ENCODE measurements around the gene EFCAB6.

EFCAB6 gene

DNA sequence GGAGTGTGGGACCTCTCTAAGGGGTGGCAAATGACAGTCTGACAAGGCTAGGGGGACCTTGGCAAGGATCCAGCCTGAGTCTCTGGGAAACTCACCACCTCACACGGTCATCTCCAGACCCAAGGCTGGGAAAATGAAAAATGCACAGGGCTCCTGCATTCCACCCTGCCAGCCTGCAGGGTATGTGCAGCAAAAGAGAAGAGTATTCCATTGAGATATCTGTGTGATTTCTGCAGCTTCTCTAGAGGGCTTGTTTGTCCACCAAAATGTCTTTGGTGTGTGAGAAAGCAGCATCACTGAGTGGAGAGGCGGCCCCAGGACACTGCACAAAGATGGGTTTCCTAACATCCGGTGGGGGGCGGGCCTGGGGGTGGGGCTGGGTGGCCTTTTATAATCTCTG lies 177.8 kb downstream of the EFCAB6 start:
- H3K36me3 ChIP-seq (ENCODE audit: low read depth): no peaks in the 10 kb centered on the region
- ATAC-seq (ENCODE audit: low read depth) (no peak), DNase-seq (ENCODE audit: low spot score) (no peak)
- no peaks in the 10 kb centered on the region for H3K4me1 ChIP-seq (ENCODE audit: insufficient read depth, poor library complexity, severe bottlenecking)
- H3K27ac ChIP-seq (ENCODE audit: poor library complexity, severe bottlenecking): no peak overlapping the region
- TF ChIP-seq, protein P1, sequence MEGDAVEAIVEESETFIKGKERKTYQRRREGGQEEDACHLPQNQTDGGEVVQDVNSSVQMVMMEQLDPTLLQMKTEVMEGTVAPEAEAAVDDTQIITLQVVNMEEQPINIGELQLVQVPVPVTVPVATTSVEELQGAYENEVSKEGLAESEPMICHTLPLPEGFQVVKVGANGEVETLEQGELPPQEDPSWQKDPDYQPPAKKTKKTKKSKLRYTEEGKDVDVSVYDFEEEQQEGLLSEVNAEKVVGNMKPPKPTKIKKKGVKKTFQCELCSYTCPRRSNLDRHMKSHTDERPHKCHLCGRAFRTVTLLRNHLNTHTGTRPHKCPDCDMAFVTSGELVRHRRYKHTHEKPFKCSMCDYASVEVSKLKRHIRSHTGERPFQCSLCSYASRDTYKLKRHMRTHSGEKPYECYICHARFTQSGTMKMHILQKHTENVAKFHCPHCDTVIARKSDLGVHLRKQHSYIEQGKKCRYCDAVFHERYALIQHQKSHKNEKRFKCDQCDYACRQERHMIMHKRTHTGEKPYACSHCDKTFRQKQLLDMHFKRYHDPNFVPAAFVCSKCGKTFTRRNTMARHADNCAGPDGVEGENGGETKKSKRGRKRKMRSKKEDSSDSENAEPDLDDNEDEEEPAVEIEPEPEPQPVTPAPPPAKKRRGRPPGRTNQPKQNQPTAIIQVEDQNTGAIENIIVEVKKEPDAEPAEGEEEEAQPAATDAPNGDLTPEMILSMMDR (IDR thresholded peaks at IDR 0.05; ENCODE audit: poor library complexity, severe bottlenecking): no peak
- no peaks in the 10 kb centered on the region for H3K27me3 ChIP-seq (ENCODE audit: insufficient read depth, poor library complexity, severe bottlenecking)
- H3K9me3 ChIP-seq (ENCODE audit: severe bottlenecking): peaks cover 4% of the 10 kb centered on the region
- no peak overlapping the region for H3K4me3 ChIP-seq (ENCODE audit: severe bottlenecking)

DNA sequence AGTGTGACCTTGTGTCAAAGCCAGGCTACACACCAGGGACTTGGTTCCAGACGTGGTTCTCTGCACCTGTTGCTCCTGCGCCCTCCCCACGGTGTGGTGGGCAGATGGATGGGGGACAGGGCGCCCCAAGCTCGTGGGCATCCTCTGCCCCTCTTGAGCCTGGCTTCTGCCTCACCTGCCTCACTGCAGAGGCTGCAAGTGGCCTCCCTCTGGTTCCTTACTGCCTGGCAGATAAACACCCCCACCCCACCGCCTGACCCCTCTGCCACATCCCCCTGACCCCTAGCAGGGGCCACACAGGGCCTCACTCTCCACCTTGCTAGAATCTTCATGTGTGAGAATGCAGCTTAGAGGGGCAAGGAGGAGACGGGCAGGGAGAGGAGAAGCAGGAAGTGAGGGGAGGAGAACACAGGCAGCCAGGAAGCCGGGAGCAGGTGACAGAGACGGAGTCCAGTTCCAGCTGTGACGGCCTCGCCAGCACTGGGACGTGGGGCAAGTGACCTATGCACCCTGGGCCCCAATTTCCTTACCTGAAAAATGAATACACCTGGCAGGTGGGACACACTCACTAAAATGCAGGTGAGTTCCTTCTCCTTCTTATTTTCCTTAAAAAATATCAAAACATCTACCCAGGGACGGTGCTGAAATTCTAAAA lies 178.3 kb downstream of the EFCAB6 start:
- Histone ChIP-seq H3K4me1 (ENCODE audit: insufficient read depth, poor library complexity, severe bottlenecking) (no peaks in the 10 kb centered on the region), H3K36me3 (ENCODE audit: low read depth) (no peaks in the 10 kb centered on the region), H3K27ac (ENCODE audit: poor library complexity, severe bottlenecking) (no peak overlapping the region), H3K27me3 (ENCODE audit: insufficient read depth, poor library complexity, severe bottlenecking) (no peaks in the 10 kb centered on the region), H3K9me3 (ENCODE audit: severe bottlenecking) (no peaks in the 10 kb centered on the region), H3K4me3 (ENCODE audit: severe bottlenecking) (no peak overlapping the region)
- DNase-seq (ENCODE audit: low spot score): no peak
- ATAC-seq (ENCODE audit: low read depth): no peak
- TF ChIP-seq, protein P1 (IDR thresholded peaks at IDR 0.05; ENCODE audit: poor library complexity, severe bottlenecking): no peak

DNA sequence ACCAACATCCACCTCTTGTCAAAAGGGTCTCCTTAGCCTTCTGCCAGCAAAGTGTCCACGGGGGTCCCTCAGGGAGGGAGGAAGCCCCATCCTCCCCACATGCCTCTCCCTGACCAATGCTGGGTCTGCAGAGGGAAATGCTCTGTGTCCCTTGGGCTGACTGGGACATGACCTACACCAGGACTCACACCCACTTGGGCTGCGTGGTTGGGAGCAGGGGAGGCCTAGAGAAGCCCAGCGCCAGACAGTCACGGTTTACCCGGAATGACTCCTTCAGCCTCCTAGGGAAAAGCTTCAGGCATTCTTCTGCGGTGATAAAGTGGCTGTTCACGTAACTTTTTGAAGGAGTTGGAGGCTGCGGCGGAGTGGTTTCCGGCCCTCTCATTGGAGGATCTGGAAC lies 180.3 kb downstream of the EFCAB6 start:
- Histone ChIP-seq H3K4me3 (ENCODE audit: severe bottlenecking) (no peak overlapping the region), H3K9me3 (ENCODE audit: severe bottlenecking) (no peaks in the 10 kb centered on the region), H3K27me3 (ENCODE audit: insufficient read depth, poor library complexity, severe bottlenecking) (no peaks in the 10 kb centered on the region), H3K27ac (ENCODE audit: poor library complexity, severe bottlenecking) (no peak overlapping the region), H3K36me3 (ENCODE audit: low read depth) (no peaks in the 10 kb centered on the region), H3K4me1 (ENCODE audit: insufficient read depth, poor library complexity, severe bottlenecking) (no peaks in the 10 kb centered on the region)
- ATAC-seq (ENCODE audit: low read depth) (no peak), DNase-seq (ENCODE audit: low spot score) (no peak)
- TF ChIP-seq, protein P1 (IDR thresholded peaks at IDR 0.05; ENCODE audit: poor library complexity, severe bottlenecking): no peak

DNA sequence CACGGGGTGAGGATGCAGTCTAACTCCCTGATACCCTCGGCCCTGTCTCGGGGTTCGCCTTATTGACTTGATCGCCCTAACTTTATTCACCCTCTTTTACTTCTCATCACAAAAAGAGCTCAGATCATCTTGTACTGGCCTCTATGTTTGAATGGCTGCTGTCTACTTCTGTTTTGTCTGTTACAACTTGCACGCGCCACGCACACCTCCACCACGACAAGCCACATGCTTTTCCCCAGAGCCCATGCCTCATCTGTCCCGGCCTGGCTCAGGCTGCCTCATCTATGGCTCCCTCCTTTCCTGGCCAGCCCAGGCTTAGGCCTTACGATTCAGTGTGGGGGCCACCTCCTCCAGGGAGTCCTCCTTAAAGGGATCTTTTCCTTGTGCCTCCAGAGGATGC lies 180.9 kb downstream of the EFCAB6 start:
- Histone ChIP-seq H3K4me1 (ENCODE audit: insufficient read depth, poor library complexity, severe bottlenecking) (no peaks in the 10 kb centered on the region), H3K27ac (ENCODE audit: poor library complexity, severe bottlenecking) (no peak overlapping the region), H3K36me3 (ENCODE audit: low read depth) (no peaks in the 10 kb centered on the region), H3K27me3 (ENCODE audit: insufficient read depth, poor library complexity, severe bottlenecking) (no peaks in the 10 kb centered on the region), H3K4me3 (ENCODE audit: severe bottlenecking) (no peak overlapping the region), H3K9me3 (ENCODE audit: severe bottlenecking) (no peaks in the 10 kb centered on the region)
- ATAC-seq (ENCODE audit: low read depth) (no peak), DNase-seq (ENCODE audit: low spot score) (no peak)
- TF ChIP-seq, protein P1 (IDR thresholded peaks at IDR 0.05; ENCODE audit: poor library complexity, severe bottlenecking): no peak

DNA sequence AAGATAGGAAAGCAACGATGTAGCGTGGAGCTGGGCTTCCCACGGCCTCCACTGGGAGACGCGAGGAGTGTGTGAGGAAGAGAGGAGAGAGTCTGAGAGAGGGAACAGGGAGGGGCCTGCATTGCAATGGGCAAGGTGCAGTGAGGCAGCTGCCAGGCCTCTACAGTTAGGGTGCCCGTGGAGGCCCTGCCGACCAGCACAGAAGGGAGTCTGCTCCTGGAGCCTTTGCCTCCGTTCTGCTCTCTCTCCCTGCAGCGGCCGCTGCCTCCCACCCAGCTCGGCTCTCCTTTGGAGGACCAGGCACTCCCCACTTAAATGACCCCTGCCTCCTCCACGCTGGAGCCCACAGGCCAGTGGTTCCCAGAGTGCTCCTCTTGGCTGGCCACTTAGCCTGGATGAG lies 181.7 kb downstream of the EFCAB6 start:
- ATAC-seq (ENCODE audit: low read depth): no peak
- Histone ChIP-seq H3K27me3 (ENCODE audit: insufficient read depth, poor library complexity, severe bottlenecking) (no peaks in the 10 kb centered on the region), H3K4me1 (ENCODE audit: insufficient read depth, poor library complexity, severe bottlenecking) (no peaks in the 10 kb centered on the region), H3K4me3 (ENCODE audit: severe bottlenecking) (no peak overlapping the region), H3K27ac (ENCODE audit: poor library complexity, severe bottlenecking) (no peak overlapping the region), H3K9me3 (ENCODE audit: severe bottlenecking) (no peaks in the 10 kb centered on the region), H3K36me3 (ENCODE audit: low read depth) (no peaks in the 10 kb centered on the region)
- no peak for DNase-seq (ENCODE audit: low spot score)
- TF ChIP-seq, protein P1 (IDR thresholded peaks at IDR 0.05; ENCODE audit: poor library complexity, severe bottlenecking): no peak
